Measurements from ENCODE around the gene TMEM115. TPM values are rescaled to one million over a fixed set of nuclear protein-coding genes. Genes with fewer than 3 reads are reported as not detected.
A peak's percentile ranks its signal among the peaks of the same experiment; 100 is the strongest.

TMEM115 gene
- total and polyA plus RNA-seq, 2 of the 4 experiments (the other 2 are of a cell fraction) = 35.3 to 47.3 TPM

DNA sequence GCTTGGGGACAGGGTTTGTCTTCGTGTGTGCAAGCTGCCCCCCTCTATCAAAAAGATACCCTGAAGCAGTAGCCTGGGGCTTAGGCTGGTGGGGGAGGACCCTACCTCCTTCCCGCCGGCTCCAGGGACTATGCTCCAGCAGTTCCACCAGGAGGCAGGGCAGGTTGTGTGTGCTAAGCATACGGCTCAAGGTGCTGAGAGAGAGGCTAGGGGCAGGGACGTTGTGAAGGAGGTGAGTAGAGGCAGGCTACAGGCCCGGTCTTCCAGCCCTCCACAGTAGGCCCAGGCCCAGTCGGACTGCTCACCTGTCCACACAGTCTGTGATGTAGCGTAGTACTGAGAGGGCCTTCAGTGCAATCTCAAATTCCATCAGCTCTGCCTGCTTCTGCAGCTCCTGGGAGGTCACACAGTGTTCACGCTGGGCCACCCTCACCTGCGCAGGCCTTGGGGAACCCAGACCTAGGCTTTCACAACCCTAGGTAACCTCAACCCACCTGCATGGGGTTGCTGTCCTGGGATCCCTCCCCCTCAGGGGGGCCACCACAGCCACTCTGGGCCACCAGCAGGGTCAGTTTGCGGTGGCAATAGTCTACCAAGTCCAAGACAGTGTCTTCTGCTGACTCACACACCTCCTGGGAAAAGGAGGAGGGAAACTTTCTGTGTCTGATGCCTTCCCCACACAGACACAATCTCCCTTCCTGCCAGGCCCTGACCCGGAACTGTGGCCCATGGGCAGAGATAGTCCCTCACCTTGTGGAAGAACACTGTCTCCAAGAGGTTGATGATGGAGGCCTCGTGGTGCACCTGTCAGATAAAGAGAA, 16.3 kb downstream of the TMEM115 start (continued):
- TF ChIP-seq BHLHE40 (IDR thresholded peaks at IDR 0.05; ENCODE audit: low read depth, low read length) = no peak

DNA sequence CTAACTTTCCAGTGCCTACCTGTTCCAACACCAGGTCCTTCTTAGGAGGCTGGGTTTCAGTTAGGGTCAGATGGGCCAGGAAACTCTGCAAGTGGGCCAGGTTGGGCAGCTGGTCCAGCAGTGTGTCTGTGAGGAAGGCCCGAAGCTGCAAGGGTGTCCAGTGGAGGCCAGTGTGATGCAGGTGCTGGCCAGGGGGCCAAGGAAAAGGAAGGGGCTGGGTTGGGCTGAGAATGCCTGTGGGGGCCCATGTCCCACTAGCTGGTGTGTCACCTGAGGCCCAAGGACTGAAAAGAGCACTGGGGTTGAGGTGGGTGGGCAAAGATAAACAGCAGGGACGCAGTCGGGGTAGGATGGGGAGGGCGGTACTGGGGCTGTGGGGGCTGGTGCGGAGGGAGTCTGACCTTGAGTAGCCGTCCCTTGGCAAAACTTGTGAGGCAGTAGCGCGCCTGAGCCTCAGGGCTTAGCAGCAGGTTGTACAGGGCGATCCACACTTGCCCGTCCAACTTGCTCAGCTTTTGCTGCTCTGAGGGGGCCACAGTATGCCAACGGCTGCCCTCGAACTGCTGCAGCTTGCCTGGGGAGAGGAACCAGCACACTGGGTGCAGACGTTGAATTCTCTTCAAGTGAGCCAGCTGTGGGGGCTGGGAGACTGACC, 17.2 kb downstream of the TMEM115 start:
- ChIA-PET POLR2A (ENCODE audit: unreplicated experiment) (no interaction called here), CTCF (no interaction called here)
- Histone ChIP-seq H2BK20ac (ENCODE audit: low read depth, low read length) (no peak overlapping the region), H3K4me1 (ENCODE audit: control insufficient read depth, insufficient read depth, low read length) (peaks cover 18% of the 10 kb centered on the region), H2BK15ac (ENCODE audit: low read depth, low read length) (no peak overlapping the region), H2AK5ac (ENCODE audit: low read depth, low read length) (no peak overlapping the region), H3K18ac (ENCODE audit: low read depth, low read length) (no peak overlapping the region), H2BK5ac (ENCODE audit: low read depth, low read length, poor library complexity, severe bottlenecking) (no peak overlapping the region), H3K9ac (ENCODE audit: low read depth, low read length) (no peak overlapping the region), H3K9me3 (ENCODE audit: control insufficient read depth, insufficient read depth, low read length) (no peaks in the 10 kb centered on the region), H4K91ac (ENCODE audit: insufficient read depth, low read depth, low read length) (no peak overlapping the region), H4K20me1 (ENCODE audit: insufficient read depth, low read length) (peaks cover 2% of the 10 kb centered on the region; the same call in 1 of the 2 replicates), H3K4me3 (ENCODE audit: insufficient read depth, low read depth, low read length) (no peak overlapping the region), H3K36me3 (ENCODE audit: control insufficient read depth, insufficient read depth, low read length) (no peaks in the 10 kb centered on the region), H3K27me3 (ENCODE audit: control insufficient read depth, insufficient read depth, low read length) (no peaks in the 10 kb centered on the region), H3K27ac (ENCODE audit: insufficient read depth, low read length) (no peak overlapping the region), H2AK9ac (replicated peaks; ENCODE audit: low read depth, low read length, poor library complexity) (peak overlapping the region; percentile 23), H4K8ac (ENCODE audit: low read depth in 2 of 2, low read length in 2 of 2) (no peak overlapping the region), H3K79me1 (ENCODE audit: low read depth in 1 of 2, low read length in 2 of 2) (peaks cover 6 to 31% of the 10 kb centered on the region in 2 experiments; a peak in 3 of 4 replicates), H3K56ac (ENCODE audit: extremely low read depth, insufficient read depth, low read length) (no peak overlapping the region), H3K4me2 (ENCODE audit: low read depth, low read length) (no peak overlapping the region), H3K14ac (replicated peaks; ENCODE audit: low read depth, low read length) (no peak overlapping the region), H3K9me1 (ENCODE audit: insufficient read depth, low read length) (peaks cover 11% of the 10 kb centered on the region), H2AFZ (replicated peaks; ENCODE audit: low read length, poor library complexity) (peak overlapping the region; percentile 39), H4K5ac (ENCODE audit: low read depth, low read length) (no peak overlapping the region), H3K23ac (ENCODE audit: low read depth, low read length) (no peak overlapping the region), H2BK120ac (ENCODE audit: low read depth, low read length) (no peak overlapping the region), H3K4ac (ENCODE audit: low read depth, low read length) (no peak overlapping the region)
- WGBS, 2 experiments (ENCODE audit: extremely low coverage in 2 of 2, insufficient read length in 1 of 2) = 83% methylated on average over 6 of the region's 13 CpGs; no CpG with 5 or more reads in 1 of the 2 experiments
- dilution Hi-C loops (cut with HindIII; ENCODE audit: low sequenced_read_pairs, unreplicated experiment) = no loop called here
- no peak for DNase-seq
- ATAC-seq (ENCODE audit: low read depth) = no peak
- BruUV-seq (replicated peaks) = no TSS peak
- in situ Hi-C loops (cut with MboI; ENCODE audit: low sequenced_read_pairs) = loop anchor here (25.0 kb wide), 3 partner anchors 1045 to 1820 kb away; partner anchors contain the start of genes ABHD14B, GPR62, MANF and PCBP4
- intact Hi-C loops (cut with micrococcal nuclease) = no loop called here
- TF ChIP-seq CHD1 (IDR thresholded peaks at IDR 0.05; ENCODE audit: low read depth, low read length) (no peak), RCOR1 (IDR thresholded peaks at IDR 0.05; ENCODE audit: insufficient replicate concordance, low read length) (no peak), FOS (IDR thresholded peaks at IDR 0.05; ENCODE audit: low read depth, low read length) (no peak), RAD21 (IDR thresholded peaks at IDR 0.05; ENCODE audit: low read length) (no peak), MXI1 (IDR thresholded peaks at IDR 0.05; ENCODE audit: borderline replicate concordance, low read depth, low read length) (no peak), MAFK (IDR thresholded peaks at IDR 0.05; ENCODE audit: low read depth, low read length) (no peak), NFE2L2 (IDR thresholded peaks at IDR 0.05; ENCODE audit: low read depth, low read length) (no peak), CEBPB (IDR thresholded peaks at IDR 0.05; ENCODE audit: low read depth, low read length) (no peak)
- TF ChIP-seq, protein P1, sequence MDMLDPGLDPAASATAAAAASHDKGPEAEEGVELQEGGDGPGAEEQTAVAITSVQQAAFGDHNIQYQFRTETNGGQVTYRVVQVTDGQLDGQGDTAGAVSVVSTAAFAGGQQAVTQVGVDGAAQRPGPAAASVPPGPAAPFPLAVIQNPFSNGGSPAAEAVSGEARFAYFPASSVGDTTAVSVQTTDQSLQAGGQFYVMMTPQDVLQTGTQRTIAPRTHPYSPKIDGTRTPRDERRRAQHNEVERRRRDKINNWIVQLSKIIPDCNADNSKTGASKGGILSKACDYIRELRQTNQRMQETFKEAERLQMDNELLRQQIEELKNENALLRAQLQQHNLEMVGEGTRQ (IDR thresholded peaks at IDR 0.05; ENCODE audit: low read depth, low read length) = no peak
- TF ChIP-seq, protein P2, sequence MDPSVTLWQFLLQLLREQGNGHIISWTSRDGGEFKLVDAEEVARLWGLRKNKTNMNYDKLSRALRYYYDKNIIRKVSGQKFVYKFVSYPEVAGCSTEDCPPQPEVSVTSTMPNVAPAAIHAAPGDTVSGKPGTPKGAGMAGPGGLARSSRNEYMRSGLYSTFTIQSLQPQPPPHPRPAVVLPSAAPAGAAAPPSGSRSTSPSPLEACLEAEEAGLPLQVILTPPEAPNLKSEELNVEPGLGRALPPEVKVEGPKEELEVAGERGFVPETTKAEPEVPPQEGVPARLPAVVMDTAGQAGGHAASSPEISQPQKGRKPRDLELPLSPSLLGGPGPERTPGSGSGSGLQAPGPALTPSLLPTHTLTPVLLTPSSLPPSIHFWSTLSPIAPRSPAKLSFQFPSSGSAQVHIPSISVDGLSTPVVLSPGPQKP (IDR thresholded peaks at IDR 0.05; ENCODE audit: borderline replicate concordance, low read depth, low read length) = no peak
